ENCODE results near the gene OR5A2. TPM values are rescaled to one million over a fixed set of nuclear protein-coding genes. Genes with fewer than 3 reads are reported as not detected.
"Not testable (repeated sequence)": the region's sequence is repeated elsewhere in the genome, so short reads cannot be mapped to it uniquely, and the experiment has no call there.

OR5A2 gene, protein sequence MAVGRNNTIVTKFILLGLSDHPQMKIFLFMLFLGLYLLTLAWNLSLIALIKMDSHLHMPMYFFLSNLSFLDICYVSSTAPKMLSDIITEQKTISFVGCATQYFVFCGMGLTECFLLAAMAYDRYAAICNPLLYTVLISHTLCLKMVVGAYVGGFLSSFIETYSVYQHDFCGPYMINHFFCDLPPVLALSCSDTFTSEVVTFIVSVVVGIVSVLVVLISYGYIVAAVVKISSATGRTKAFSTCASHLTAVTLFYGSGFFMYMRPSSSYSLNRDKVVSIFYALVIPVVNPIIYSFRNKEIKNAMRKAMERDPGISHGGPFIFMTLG
- not detected for total RNA-seq
- not detected for polyA plus RNA-seq
- 0 reads per million in 6 experiments for total RNA-seq

DNA sequence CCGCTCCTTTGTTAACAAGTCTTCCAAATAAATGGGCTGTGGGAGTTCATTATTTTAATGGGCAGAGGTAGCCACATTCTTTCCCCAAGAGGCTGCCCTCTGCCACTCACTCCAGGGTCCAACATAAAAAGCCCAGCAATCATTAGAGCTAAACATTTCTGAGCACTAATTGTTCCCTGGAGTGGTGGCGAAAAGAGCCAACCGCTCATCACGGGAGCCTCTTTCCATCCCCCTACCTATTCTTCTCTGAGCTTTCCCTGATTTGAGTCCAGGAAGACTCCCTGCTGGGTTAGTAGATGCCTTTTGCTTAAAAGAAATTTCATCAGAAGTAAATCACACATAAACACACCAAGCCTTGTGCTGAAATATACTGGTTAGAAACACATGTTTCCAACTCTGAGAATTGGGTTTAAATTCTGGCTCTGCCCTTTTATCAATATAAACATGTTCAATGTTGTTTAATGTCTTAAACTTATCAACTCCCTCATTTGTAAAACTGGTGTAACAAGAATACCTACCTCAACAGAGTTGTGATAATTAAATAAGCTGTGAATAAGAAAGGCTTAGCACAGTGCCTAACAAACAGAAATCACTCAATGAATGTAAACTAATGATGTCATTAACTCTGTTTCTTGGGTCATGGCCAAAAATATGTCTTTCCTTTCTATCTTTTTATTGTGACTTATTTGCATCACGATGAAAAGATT, at the start of gene OR5A2:
Gene OR5A2, minus strand, starts transcription at position 53 of the 707 bp plus-strand sequence. CDS start 3,460 bp downstream, outside the sequence.
- DNase-seq (no peak), ATAC-seq (no peak)
- POLR2A ChIA-PET = no interaction called here
- Mint-ChIP-seq H3K9me3 (no peaks in the 10 kb centered on the region), H3K27me3 (peaks cover 3 to 13% (median 5%) of the 10 kb centered on the region in 5 donors), H3K4me1 (peaks cover 0 to 6% (median 5%) of the 10 kb centered on the region in 4 donors), H3K27ac (peak within 1 kb of the TSS in 2 of 10 donors; percentile 25 to 28), H3K36me3 (no peaks in the 10 kb centered on the region), H3K4me3 (no peak within 1 kb of the TSS)

DNA sequence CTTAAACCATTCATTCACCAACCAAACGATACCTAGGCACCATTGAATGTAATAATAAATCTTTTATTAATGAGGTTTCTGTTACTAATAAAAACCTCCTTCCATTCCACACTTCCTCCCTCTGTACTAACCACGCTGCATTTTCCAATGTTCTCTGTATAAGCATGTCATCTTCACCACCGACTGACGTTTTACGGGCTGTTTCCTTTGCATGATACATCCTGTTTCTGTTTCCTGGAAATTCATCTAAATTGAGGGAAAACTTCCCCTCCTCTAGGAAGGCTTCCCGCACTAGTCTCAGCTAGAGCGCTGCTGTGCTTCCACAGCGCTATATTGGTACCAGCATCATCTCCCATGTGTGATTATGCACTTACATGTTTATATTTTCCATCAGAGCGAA, 49.0 kb upstream of the OR5A2 start:
- ATAC-seq = no peak

DNA sequence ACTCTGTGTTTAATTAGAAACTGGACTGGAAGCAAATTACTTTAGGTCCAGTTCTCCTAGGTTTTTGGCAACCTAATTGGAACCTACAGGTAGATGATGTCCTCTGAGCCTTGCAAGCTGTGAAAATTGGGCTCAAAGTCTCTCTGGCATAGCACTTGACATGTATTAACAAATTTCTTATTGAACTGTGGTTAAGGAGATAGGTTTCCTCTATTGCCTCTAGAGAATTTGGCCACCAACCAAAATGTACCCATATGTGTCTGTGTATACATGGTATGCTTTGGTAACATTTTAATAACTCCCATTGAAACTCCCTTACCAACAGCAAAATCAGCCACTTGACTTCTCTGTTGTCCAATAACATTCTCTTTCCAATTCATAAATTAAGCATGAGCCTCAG, 46.8 kb upstream of the OR5A2 start, which contains the start of gene OR4D10:
Gene OR4D10, plus strand, starts transcription at position 301 of the 400 bp plus-strand sequence. CDS start 4,115 bp downstream, outside the sequence.
- Mint-ChIP-seq H3K9me3 (no peaks in the 10 kb centered on the region), H3K4me1 (no peaks in the 10 kb centered on the region)
- POLR2A ChIA-PET = no interaction called here

More for the DNA sequence above, 49.0 kb upstream of the OR5A2 start:
- POLR2A ChIA-PET = interaction anchor here (0.6 kb wide), 1 partner anchor 33 kb away, joined by 4 read pairs; no protein-coding TSS in a partner anchor
- no peak for DNase-seq
- Mint-ChIP-seq H3K4me3 (no peak overlapping the region), H3K36me3 (no peaks in the 10 kb centered on the region), H3K4me1 (no peaks in the 10 kb centered on the region), H3K27ac (no peak overlapping the region), H3K27me3 (peaks cover 5 to 19% (median 12%) of the 10 kb centered on the region in 5 donors), H3K9me3 (no peaks in the 10 kb centered on the region)

DNA sequence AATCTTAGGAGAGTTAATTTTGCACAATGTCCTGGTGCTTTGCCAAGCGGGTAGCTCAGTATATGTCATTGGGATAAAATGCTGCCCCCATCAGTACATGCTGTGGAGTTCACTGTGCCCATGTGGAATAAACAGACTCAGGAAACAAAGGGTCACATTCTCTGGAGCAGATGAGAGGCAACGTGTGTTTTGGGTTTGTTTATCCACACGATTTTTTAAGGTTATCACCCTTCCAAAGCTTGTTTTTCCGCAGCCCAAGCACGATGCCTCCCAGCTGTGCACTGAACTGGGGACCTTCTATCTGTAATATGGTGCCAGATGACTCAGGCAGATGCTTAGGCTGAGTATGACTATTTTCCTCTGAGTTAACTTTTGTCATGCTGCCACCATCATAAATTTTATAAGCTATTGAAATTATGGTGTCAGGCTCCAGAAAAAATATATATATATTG, 37.0 kb upstream of the OR5A2 start:
- Mint-ChIP-seq H3K27me3 (peaks cover 13 to 56% (median 30%) of the 10 kb centered on the region in 5 donors), H3K27ac (no peak overlapping the region), H3K4me3 (no peak overlapping the region), H3K9me3 (peaks cover 0 to 2% (median 0%) of the 10 kb centered on the region in 9 donors), H3K36me3 (no peaks in the 10 kb centered on the region), H3K4me1 (no peaks in the 10 kb centered on the region)
- ATAC-seq (no peak), DNase-seq (no peak)
- POLR2A ChIA-PET = no interaction called here

More for the DNA sequence above, 46.8 kb upstream of the OR5A2 start, which contains the start of gene OR4D10:
- Mint-ChIP-seq H3K27me3 (peaks cover 9 to 25% (median 13%) of the 10 kb centered on the region in 5 donors), H3K36me3 (no peaks in the 10 kb centered on the region), H3K4me3 (no peak within 1 kb of the TSS), H3K27ac (no peak within 1 kb of the TSS)
- DNase-seq (no peak), ATAC-seq (no peak)

DNA sequence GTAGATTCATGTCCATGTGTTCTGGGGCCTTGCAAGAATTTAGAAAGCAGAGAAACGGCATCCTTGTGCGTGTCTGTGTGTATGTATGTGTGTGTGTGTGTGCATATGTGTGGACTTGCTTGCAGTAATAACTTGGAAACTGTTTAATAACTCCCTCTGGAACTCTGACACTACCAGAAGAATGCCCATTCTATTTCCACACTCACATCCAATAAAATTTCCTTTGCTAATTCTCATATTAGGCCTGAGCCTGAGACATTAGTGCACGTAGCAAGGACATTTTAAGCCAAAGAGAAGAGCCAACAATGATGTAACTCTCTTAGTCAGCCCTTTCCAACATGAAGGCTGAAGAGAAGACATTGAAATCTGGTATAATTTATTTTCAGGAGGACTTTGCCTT, 33.7 kb upstream of the OR5A2 start:
- DNase-seq (no peak), ATAC-seq (no peak)
- Mint-ChIP-seq H3K27ac (no peak overlapping the region), H3K9me3 (no peaks in the 10 kb centered on the region), H3K4me3 (no peak overlapping the region), H3K36me3 (no peaks in the 10 kb centered on the region), H3K4me1 (no peaks in the 10 kb centered on the region), H3K27me3 (peaks cover 9 to 53% (median 31%) of the 10 kb centered on the region in 5 donors)
- POLR2A ChIA-PET = no interaction called here

DNA sequence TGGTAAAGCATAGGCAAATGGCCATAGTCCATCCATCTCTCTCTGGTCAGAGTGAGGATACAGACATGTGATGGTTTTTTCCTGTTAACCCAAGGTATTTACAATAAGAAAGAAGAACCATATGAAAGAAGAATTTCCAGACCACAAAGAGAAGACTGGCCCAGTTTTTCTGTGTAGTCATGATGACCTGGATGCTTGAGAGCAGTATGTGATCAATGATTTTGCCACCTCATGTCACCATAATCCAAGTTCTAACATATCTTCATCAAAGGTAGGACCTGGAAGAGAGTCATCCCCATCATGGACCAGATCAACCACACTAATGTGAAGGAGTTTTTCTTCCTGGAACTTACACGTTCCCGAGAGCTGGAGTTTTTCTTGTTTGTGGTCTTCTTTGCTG, 30.4 kb upstream of the OR5A2 start, which contains the start of gene OR4D6:
Gene OR4D6, plus strand, starts transcription at position 301 of the 400 bp plus-strand sequence. Its CDS starts 0 bp downstream, at position 301.
- ATAC-seq (no peak), DNase-seq (no peak)
- H3K4me3 Mint-ChIP-seq = no peak within 1 kb of the TSS
- H3K36me3 Mint-ChIP-seq = no peaks in the 10 kb centered on the region
- peaks cover 2 to 24% (median 19%) of the 10 kb centered on the region in 5 donors for H3K27me3 Mint-ChIP-seq
- peak within 1 kb of the TSS in 2 of 10 donors; percentile 44 to 45 for H3K27ac Mint-ChIP-seq
- no peaks in the 10 kb centered on the region for H3K9me3 Mint-ChIP-seq
- POLR2A ChIA-PET = no interaction called here
- no peaks in the 10 kb centered on the region for H3K4me1 Mint-ChIP-seq

DNA sequence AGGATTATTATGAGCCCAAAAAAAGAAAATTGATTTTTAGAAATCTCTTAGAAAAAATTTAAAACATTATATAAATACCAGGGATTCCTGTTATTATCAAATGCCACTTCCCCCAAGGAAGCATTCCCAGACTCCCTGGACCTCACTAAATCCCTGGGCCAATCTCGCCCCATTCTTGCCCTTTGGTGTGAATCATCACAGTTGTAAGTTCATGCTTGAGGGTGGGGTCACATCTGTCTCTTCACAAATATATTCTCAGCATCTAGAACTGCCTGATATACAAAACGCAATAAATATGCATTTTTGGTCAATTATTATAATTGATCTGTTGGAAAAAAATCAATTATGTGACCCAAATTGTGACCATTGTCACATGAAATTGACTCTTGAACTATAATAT, 22.3 kb upstream of the OR5A2 start:
- Mint-ChIP-seq H3K36me3 (no peaks in the 10 kb centered on the region), H3K9me3 (peaks cover 0 to 15% (median 4%) of the 10 kb centered on the region in 9 donors), H3K4me3 (no peak overlapping the region), H3K27me3 (peaks cover 0 to 10% (median 3%) of the 10 kb centered on the region in 5 donors), H3K27ac (no peak overlapping the region), H3K4me1 (no peaks in the 10 kb centered on the region)
- ATAC-seq (no peak), DNase-seq (no peak)
- POLR2A ChIA-PET = no interaction called here

DNA sequence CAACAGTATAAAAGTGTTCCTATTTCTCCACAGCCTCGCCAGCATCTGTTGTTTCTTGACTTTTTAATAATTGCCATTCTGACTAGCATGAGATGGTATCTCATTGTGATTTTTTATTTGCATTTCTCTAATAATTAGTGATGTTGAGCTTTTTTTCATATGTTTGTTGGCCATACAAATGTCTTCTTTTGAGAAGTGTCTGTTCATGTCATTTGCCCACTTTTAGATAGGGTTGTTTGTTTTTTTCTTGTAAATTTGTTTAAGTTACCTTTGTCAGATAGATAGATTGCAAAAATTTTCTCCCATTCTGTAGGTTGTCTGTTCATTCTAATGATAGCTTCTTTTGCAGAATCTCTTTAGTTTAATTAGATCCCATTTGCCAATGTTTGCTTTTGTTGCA, 19.4 kb upstream of the OR5A2 start:
- H3K27ac Mint-ChIP-seq, DNase-seq, H3K36me3 Mint-ChIP-seq, POLR2A ChIA-PET, ATAC-seq, H3K4me1 Mint-ChIP-seq, H3K4me3 Mint-ChIP-seq: not testable (repeated sequence)
- Mint-ChIP-seq H3K9me3 (peaks cover 0 to 15% (median 4%) of the 10 kb centered on the region in 9 donors), H3K27me3 (peaks cover 0 to 12% (median 3%) of the 10 kb centered on the region in 5 donors)

DNA sequence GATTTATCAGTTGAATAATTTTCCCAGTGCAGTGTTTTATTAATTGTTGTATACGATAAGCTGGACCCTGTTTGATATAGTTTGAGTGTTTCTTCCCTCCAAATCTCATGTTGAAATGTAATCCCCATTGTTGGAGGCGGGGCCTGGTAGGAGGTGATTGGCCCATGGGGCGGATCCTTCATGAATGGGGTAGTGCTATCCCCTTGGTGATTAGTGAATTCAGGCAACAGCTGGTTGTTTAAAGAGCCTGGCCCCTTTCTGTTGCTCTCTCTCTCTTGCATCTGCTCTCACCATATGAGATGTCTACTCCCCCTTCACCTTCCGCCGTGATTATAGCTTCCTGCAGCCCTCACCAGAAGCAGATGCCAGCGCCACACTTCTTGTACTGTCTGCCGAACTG, 11.6 kb upstream of the OR5A2 start:
- DNase-seq (no peak), ATAC-seq (no peak)
- H3K36me3 Mint-ChIP-seq = no peaks in the 10 kb centered on the region
- peaks cover 0 to 5% (median 2%) of the 10 kb centered on the region in 5 donors for H3K27me3 Mint-ChIP-seq
- H3K9me3 Mint-ChIP-seq = no peaks in the 10 kb centered on the region
- no peak overlapping the region for H3K4me3 Mint-ChIP-seq
- POLR2A ChIA-PET = no interaction called here
- H3K4me1 Mint-ChIP-seq = no peaks in the 10 kb centered on the region
- no peak overlapping the region for H3K27ac Mint-ChIP-seq

DNA sequence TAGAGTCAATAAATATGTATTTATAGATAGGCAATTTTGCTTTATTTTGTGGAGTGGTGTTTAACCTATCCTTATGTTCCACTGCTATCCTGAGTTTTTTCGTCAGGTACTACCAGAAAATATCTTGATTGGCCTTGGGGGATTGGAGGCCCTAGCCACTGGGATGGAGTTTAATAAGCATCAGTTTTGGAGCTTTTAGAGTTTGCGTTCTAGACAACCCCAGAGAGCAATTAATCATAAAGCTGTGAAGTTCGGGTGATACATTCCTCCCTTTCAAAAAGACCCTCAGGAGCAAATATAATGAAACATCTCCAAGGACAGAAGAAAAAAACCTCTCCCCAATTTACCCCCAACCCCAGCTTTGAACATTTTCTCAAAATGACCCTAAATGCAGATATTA, 10.0 kb upstream of the OR5A2 start, which contains the start of gene OR5A1:
Gene OR5A1, plus strand, starts transcription at position 301 of the 400 bp plus-strand sequence. CDS start 6,700 bp downstream, outside the sequence.
- Mint-ChIP-seq H3K27ac (peak within 1 kb of the TSS in 1 of 10 donors; percentile 13), H3K36me3 (no peaks in the 10 kb centered on the region), H3K4me3 (no peak within 1 kb of the TSS), H3K9me3 (no peaks in the 10 kb centered on the region), H3K4me1 (no peaks in the 10 kb centered on the region), H3K27me3 (peaks cover 0 to 18% (median 1%) of the 10 kb centered on the region in 5 donors)
- ATAC-seq = no peak
- POLR2A ChIA-PET = interaction anchor here (0.5 kb wide), 1 partner anchor 291 kb away, joined by 3 read pairs; no protein-coding TSS in a partner anchor
- no peak for DNase-seq

DNA sequence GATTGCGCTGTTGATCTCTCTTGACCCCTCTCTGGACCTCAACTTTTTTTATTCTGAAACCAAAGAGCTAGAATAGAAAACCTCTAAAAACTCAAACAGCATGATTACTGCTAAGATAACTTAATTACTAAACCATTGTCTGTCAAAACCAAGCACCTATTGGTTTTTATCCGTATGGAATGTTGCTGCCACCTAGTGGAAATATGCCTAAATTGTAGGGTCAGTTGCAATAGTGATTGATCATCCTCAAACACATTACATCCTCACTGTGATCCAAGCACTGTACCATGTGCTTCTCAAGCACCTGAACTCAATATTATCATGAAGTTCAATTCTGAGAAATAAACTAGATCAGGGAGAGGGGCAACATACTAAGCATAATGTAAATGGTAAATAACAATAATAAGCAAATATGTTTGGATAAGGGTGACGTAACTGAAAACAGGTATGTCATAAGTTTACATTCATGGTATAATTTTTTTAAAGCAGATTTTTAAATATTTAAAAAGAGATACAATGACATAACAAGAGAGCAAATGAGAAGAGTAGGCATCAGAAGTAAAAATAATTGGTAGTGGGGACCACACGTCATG, 3.8 kb upstream of the OR5A2 start:
- Mint-ChIP-seq H3K4me3 (no peak overlapping the region), H3K36me3 (no peaks in the 10 kb centered on the region), H3K9me3 (no peaks in the 10 kb centered on the region), H3K27ac (no peak overlapping the region), H3K4me1 (no peaks in the 10 kb centered on the region), H3K27me3 (peaks cover 2 to 27% (median 3%) of the 10 kb centered on the region in 5 donors)
- ATAC-seq (peak; percentile 60 to 70), DNase-seq (peak in 8 of 10 donors; percentile 12 to 66 (median 48))
- POLR2A ChIA-PET = interaction anchor here (1.1 kb wide), 1 partner anchor 259 kb away, joined by 3 read pairs; no protein-coding TSS in a partner anchor

DNA sequence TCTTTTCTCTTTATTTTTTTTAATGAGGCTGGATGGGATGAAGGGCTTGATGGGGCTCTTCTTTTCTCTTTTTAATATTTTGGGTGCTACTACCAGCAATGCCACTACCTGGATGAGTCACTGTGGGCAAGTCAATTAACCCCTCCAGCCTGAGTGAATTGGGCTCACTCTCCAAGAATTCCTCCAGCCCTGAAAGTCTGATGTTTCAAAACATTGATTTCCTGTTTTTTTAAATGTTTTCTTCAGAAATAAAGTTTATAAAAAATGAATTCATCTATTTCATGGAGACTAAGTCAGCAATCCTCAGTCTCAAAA, 812 bp upstream of the OR5A2 start:
- Mint-ChIP-seq H3K9me3 (no peaks in the 10 kb centered on the region), H3K27me3 (peaks cover 3 to 18% (median 4%) of the 10 kb centered on the region in 5 donors), H3K27ac (peak overlapping the region in 1 of 10 donors; percentile 28), H3K36me3 (no peaks in the 10 kb centered on the region), H3K4me1 (peaks cover 0 to 6% (median 5%) of the 10 kb centered on the region in 4 donors), H3K4me3 (no peak overlapping the region)
- POLR2A ChIA-PET = no interaction called here
- DNase-seq (no peak), ATAC-seq (no peak)

Measured in naive thymus-derived CD8-positive, alpha-beta T cell (primary cell).